Mucosa of descending colon (tissue), 3 donors: ENCODE results near the gene AHRR. TPM values are rescaled to one million over a fixed set of nuclear protein-coding genes. Genes with fewer than 3 reads are reported as not detected.

ENCODE experiments used
- ATAC-seq: fragments of 200-7000 bp; cut with Tn5 transposase; one replicate; pipeline ENCODE4 v1.9.1; 2020; ENCODE audit warnings: mild to moderate bottlenecking, moderate library complexity
- DNase-seq, 3 donors: peaks; one replicate each; pipeline ENCODE4 v3.0.0-alpha.2; 2020
- H3K36me3 ChIP-seq: fragments of 200-600 bp; one replicate; pipeline ENCODE4 v1.8.0; 2021; ENCODE audit warnings: low read depth, mild to moderate bottlenecking
- H3K4me1 ChIP-seq: fragments of 200-600 bp; one replicate; pipeline ENCODE4 v1.8.0; 2021; ENCODE audit warnings: low read depth, mild to moderate bottlenecking
- H3K4me3 ChIP-seq: fragments of 200-600 bp; one replicate; pipeline ENCODE4 v1.8.0; 2021; ENCODE audit warnings: mild to moderate bottlenecking
- H3K9me3 ChIP-seq: fragments of 200-600 bp; one replicate; pipeline ENCODE4 v1.8.0; 2021; ENCODE audit warnings: mild to moderate bottlenecking
- intact Hi-C, 2 donors: fragments of 100-400 bp; cut with DNase I in 1 of 2; cut with micrococcal nuclease in 1 of 2; formaldehyde crosslinking; loops; one replicate each; pipeline versions ENCODE4 v1.11.0 to v1.11.1; 2022; cut with DNase I, micrococcal nuclease
- total RNA-seq, 3 donors: library from RNA; stranded (reverse); fragmentation: NEBNext Ultra II Directional in 2 of 3; extraction: Animal tissue kit (Norgen Biotek cat#: 25700) in 2 of 3; gene quantifications; one replicate each; pipeline versions ENCODE4 v1.2.1 to v1.2.4, GENCODE V29; 2021 to 2023
- TF ChIP-seq, protein P1 (sequence below): fragments of 200-600 bp; IDR thresholded peaks from one replicate; pipeline ENCODE4 v1.8.0; 2022; ENCODE audit warnings: antibody characterized with exemption, mild to moderate bottlenecking
- donor health status: DM: no; HTN: no; CAD: no; lungs with moderate emphysema.
- donor health status: DM: no; HTN: no; CAD: no.
- donor health status: DM: no; HTN: yes; CAD: no.

AHRR gene
- total RNA-seq, 3 donors from 2014 or later, result 2.0 to 3.2 (median 2.3) TPM

- H3K4me3 ChIP-seq, result no peak overlapping the region
- no peaks in the 10 kb centered on the region for H3K4me1 ChIP-seq
- H3K9me3 ChIP-seq, result peaks cover 6% of the 10 kb centered on the region
- no peak for ATAC-seq
- no peaks in the 10 kb centered on the region for H3K36me3 ChIP-seq
- DNase-seq, result peak in 2 of 3 donors; percentile 17 to 23
- intact Hi-C loops, result no loop called here
- TF ChIP-seq, protein P1, sequence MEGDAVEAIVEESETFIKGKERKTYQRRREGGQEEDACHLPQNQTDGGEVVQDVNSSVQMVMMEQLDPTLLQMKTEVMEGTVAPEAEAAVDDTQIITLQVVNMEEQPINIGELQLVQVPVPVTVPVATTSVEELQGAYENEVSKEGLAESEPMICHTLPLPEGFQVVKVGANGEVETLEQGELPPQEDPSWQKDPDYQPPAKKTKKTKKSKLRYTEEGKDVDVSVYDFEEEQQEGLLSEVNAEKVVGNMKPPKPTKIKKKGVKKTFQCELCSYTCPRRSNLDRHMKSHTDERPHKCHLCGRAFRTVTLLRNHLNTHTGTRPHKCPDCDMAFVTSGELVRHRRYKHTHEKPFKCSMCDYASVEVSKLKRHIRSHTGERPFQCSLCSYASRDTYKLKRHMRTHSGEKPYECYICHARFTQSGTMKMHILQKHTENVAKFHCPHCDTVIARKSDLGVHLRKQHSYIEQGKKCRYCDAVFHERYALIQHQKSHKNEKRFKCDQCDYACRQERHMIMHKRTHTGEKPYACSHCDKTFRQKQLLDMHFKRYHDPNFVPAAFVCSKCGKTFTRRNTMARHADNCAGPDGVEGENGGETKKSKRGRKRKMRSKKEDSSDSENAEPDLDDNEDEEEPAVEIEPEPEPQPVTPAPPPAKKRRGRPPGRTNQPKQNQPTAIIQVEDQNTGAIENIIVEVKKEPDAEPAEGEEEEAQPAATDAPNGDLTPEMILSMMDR, result no peak
Observed at GRCh38 chr5:386432-387341, 65.2 kb downstream of the AHRR start.

- Histone ChIP-seq H3K4me3 (no peak overlapping the region), H3K36me3 (no peaks in the 10 kb centered on the region), H3K9me3 (peaks cover 6% of the 10 kb centered on the region), H3K4me1 (peaks cover 4% of the 10 kb centered on the region)
- DNase-seq (peak in 1 of 3 donors; percentile 14), ATAC-seq (no peak)
- intact Hi-C loops, result no loop called here
- TF ChIP-seq, protein P1, result no peak
Observed at GRCh38 chr5:387491-388265, 66.2 kb downstream of the AHRR start.

DNA sequence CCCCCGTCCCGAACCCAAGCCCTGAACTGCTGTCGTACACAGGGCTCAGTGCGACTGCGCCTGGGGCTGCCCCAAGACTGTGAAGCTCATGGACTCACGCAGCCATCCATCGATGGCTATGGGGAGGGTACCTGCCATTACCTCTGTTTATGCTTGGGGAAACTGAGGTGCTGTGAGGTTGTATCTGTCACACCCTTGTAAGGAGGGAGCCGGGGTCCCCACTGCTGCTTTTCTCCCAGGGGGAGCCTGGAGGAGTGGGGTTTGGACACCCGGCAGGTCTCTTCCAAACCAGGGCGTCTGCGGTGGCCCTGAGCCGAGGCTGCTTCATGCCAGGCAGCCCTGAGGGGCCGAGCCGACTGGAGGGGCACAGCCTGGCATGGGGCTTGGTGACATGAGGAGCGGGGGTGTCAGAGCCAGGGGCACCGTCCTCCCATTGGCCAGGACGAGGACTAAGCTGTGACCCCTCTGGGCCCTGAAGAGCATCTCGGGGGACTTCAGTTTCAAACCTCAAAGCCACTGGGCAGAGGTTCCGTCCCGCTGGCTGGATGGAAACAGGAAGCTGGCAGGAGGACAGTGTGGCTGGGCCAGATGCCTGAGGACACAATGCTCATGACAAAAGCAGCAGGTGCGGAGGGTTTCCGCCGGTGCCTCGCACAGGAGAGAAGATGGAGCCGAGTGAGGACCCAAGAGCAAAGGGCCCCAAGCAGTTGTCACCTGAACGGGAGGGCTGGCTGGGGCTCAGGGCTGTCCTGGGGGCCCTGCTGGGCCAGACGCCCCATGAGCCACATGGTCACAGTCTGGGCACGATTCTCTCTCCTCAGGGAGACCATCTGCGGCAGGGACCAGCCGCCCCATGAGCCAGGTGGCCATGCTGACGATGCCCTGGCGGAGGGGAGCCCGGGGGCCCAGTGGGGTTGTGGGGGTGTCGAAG lies 67.0 kb downstream of the AHRR start:
- H3K9me3 ChIP-seq, result peaks cover 6% of the 10 kb centered on the region
- H3K4me3 ChIP-seq, result no peak overlapping the region
- intact Hi-C loops, result no loop called here
- no peak for ATAC-seq
- TF ChIP-seq, protein P1, result no peak
- peak in 2 of 3 donors; percentile 24 to 44 for DNase-seq
- H3K36me3 ChIP-seq, result no peaks in the 10 kb centered on the region
- H3K4me1 ChIP-seq, result peaks cover 10% of the 10 kb centered on the region

- TF ChIP-seq, protein P1, result no peak
- no peak overlapping the region for H3K4me3 ChIP-seq
- DNase-seq (peak in 2 of 3 donors; percentile 10 to 22), ATAC-seq (no peak)
- peaks cover 15% of the 10 kb centered on the region for H3K4me1 ChIP-seq
- H3K36me3 ChIP-seq, result no peaks in the 10 kb centered on the region
- H3K9me3 ChIP-seq, result peaks cover 6% of the 10 kb centered on the region
- intact Hi-C loops, result no loop called here
Observed at GRCh38 chr5:389197-389821, 67.8 kb downstream of the AHRR start.
